ENCODE data around the gene ZNF800.

ZNF800 gene

DNA sequence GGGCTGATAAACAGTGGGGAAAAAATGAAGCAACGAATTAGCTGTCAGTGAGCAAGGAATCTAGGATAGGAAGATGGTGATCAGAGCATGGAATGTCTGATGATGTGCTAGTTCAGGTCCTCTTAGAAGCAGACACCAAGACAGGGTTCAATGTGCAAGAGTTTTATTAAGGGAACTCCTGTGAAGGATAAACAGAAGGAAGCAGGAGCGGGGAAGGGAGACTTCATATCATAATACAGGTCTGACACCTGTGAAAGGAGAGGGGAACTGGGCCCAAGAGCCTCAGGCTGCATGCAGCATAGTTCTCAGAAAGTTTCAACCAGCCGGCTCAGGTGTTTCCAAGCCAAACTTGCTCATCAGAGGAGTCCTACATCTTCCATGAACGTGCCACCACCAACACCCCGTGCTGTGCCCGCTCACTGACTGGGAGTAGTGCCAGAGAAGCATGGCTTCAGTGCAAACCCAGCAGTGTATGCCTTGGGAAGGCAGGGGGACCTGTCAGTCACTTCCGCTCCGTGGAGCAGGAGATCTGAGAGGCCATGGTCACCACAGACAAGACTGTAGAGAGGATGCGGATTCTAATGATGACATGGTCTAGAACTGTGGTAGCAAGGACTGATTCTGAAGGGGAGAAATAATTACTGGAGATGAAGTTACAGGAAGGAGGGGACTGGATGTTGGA, 45.8 kb downstream of the ZNF800 start:
- ATAC-seq (ENCODE audit: low read depth) (no peak), DNase-seq (ENCODE audit: low spot score) (no peak)
- Histone ChIP-seq H3K27me3 (ENCODE audit: insufficient read depth, poor library complexity, severe bottlenecking) (no peaks in the 10 kb centered on the region), H3K9me3 (ENCODE audit: severe bottlenecking) (no peaks in the 10 kb centered on the region), H3K36me3 (ENCODE audit: low read depth) (no peaks in the 10 kb centered on the region), H3K4me3 (ENCODE audit: severe bottlenecking) (no peak overlapping the region), H3K27ac (ENCODE audit: poor library complexity, severe bottlenecking) (no peak overlapping the region), H3K4me1 (ENCODE audit: insufficient read depth, poor library complexity, severe bottlenecking) (no peaks in the 10 kb centered on the region)
- TF ChIP-seq, protein P1, sequence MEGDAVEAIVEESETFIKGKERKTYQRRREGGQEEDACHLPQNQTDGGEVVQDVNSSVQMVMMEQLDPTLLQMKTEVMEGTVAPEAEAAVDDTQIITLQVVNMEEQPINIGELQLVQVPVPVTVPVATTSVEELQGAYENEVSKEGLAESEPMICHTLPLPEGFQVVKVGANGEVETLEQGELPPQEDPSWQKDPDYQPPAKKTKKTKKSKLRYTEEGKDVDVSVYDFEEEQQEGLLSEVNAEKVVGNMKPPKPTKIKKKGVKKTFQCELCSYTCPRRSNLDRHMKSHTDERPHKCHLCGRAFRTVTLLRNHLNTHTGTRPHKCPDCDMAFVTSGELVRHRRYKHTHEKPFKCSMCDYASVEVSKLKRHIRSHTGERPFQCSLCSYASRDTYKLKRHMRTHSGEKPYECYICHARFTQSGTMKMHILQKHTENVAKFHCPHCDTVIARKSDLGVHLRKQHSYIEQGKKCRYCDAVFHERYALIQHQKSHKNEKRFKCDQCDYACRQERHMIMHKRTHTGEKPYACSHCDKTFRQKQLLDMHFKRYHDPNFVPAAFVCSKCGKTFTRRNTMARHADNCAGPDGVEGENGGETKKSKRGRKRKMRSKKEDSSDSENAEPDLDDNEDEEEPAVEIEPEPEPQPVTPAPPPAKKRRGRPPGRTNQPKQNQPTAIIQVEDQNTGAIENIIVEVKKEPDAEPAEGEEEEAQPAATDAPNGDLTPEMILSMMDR (IDR thresholded peaks at IDR 0.05; ENCODE audit: poor library complexity, severe bottlenecking): no peak

DNA sequence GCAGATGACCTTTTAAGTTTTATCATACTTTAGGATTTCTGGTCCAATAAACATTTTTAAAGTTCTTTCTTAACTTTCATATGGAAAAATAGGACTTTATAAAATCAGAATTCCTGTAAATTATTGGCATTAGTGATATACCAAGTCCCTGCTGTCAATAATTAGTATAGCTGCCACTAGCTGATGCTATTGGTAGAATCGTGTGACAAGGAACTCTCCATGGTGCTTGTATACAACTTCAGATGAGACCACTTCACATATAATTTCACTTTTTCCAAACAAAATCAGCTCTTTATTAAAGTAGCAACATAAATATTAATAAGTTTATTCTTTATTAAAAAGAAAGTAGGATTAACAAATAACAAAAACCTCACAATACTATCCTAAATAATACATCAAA, 49.9 kb downstream of the ZNF800 start:
- no peaks in the 10 kb centered on the region for H3K36me3 ChIP-seq (ENCODE audit: low read depth)
- DNase-seq (ENCODE audit: low spot score): no peak
- H3K27me3 ChIP-seq (ENCODE audit: insufficient read depth, poor library complexity, severe bottlenecking): no peaks in the 10 kb centered on the region
- no peaks in the 10 kb centered on the region for H3K4me1 ChIP-seq (ENCODE audit: insufficient read depth, poor library complexity, severe bottlenecking)
- H3K4me3 ChIP-seq (ENCODE audit: severe bottlenecking): no peak overlapping the region
- TF ChIP-seq, protein P1 (IDR thresholded peaks at IDR 0.05; ENCODE audit: poor library complexity, severe bottlenecking): no peak
- no peak overlapping the region for H3K27ac ChIP-seq (ENCODE audit: poor library complexity, severe bottlenecking)
- ATAC-seq (ENCODE audit: low read depth): no peak
- no peaks in the 10 kb centered on the region for H3K9me3 ChIP-seq (ENCODE audit: severe bottlenecking)

GRCh38 chr7:127338122-127338521, 54.4 kb downstream of the ZNF800 start:
- H3K36me3 ChIP-seq (ENCODE audit: low read depth): no peaks in the 10 kb centered on the region
- H3K27ac ChIP-seq (ENCODE audit: poor library complexity, severe bottlenecking): no peak overlapping the region
- DNase-seq (ENCODE audit: low spot score) (no peak), ATAC-seq (ENCODE audit: low read depth) (no peak)
- H3K27me3 ChIP-seq (ENCODE audit: insufficient read depth, poor library complexity, severe bottlenecking): peaks cover 3% of the 10 kb centered on the region
- no peak overlapping the region for H3K4me3 ChIP-seq (ENCODE audit: severe bottlenecking)
- no peaks in the 10 kb centered on the region for H3K4me1 ChIP-seq (ENCODE audit: insufficient read depth, poor library complexity, severe bottlenecking)
- TF ChIP-seq, protein P1 (IDR thresholded peaks at IDR 0.05; ENCODE audit: poor library complexity, severe bottlenecking): no peak
- no peaks in the 10 kb centered on the region for H3K9me3 ChIP-seq (ENCODE audit: severe bottlenecking)

GRCh38 chr7:127337581-127337980, 54.9 kb downstream of the ZNF800 start:
- no peaks in the 10 kb centered on the region for H3K4me1 ChIP-seq (ENCODE audit: insufficient read depth, poor library complexity, severe bottlenecking)
- no peak overlapping the region for H3K27ac ChIP-seq (ENCODE audit: poor library complexity, severe bottlenecking)
- H3K9me3 ChIP-seq (ENCODE audit: severe bottlenecking): no peaks in the 10 kb centered on the region
- H3K27me3 ChIP-seq (ENCODE audit: insufficient read depth, poor library complexity, severe bottlenecking): peaks cover 7% of the 10 kb centered on the region
- DNase-seq (ENCODE audit: low spot score) (no peak), ATAC-seq (ENCODE audit: low read depth) (no peak)
- H3K36me3 ChIP-seq (ENCODE audit: low read depth): no peaks in the 10 kb centered on the region
- H3K4me3 ChIP-seq (ENCODE audit: severe bottlenecking): no peak overlapping the region
- TF ChIP-seq, protein P1 (IDR thresholded peaks at IDR 0.05; ENCODE audit: poor library complexity, severe bottlenecking): no peak

- no peaks in the 10 kb centered on the region for H3K36me3 ChIP-seq (ENCODE audit: low read depth)
- H3K27ac ChIP-seq (ENCODE audit: poor library complexity, severe bottlenecking): no peak overlapping the region
- peaks cover 13% of the 10 kb centered on the region for H3K27me3 ChIP-seq (ENCODE audit: insufficient read depth, poor library complexity, severe bottlenecking)
- no peaks in the 10 kb centered on the region for H3K4me1 ChIP-seq (ENCODE audit: insufficient read depth, poor library complexity, severe bottlenecking)
- ATAC-seq (ENCODE audit: low read depth) (no peak), DNase-seq (ENCODE audit: low spot score) (no peak)
- H3K9me3 ChIP-seq (ENCODE audit: severe bottlenecking): no peaks in the 10 kb centered on the region
- TF ChIP-seq, protein P1 (IDR thresholded peaks at IDR 0.05; ENCODE audit: poor library complexity, severe bottlenecking): no peak
- H3K4me3 ChIP-seq (ENCODE audit: severe bottlenecking): no peak overlapping the region
These were observed 56.0 kb downstream of the ZNF800 start for GRCh38 chr7:127336458-127336857.
